ENCODE data around the gene C5orf47.

- TF ChIP-seq CTCF (IDR thresholded peaks at IDR 0.05; ENCODE audit: low read length) (no peak), EZH2phosphoT487 (IDR thresholded peaks at IDR 0.05; ENCODE audit: low read length) (no peak), EZH2 (optimal IDR thresholded peaks at IDR 0.05; ENCODE audit: low read depth, low read length) (no peak)
Observed at GRCh38 chr5:174022384-174023095, 33.6 kb downstream of the C5orf47 start.
